GM23338 (cell line): Measurements from ENCODE around the gene ZNF200.

Experiments used
- CTCF ChIP-seq, 2 experiments: fragments of 200-600 bp in 1 of 2; sonication (generic) in 1 of 2; conservative IDR thresholded peaks; 2 replicates each; pipeline versions ENCODE4 v1.5.1 to v1.6.1; 2016 to 2017; ENCODE audit warnings: antibody characterized with exemption in 2 of 2, low read depth in 2 of 2, mild to moderate bottlenecking in 2 of 2, moderate library complexity in 1 of 2
- EZH2 ChIP-seq: fragments of 200-600 bp; sonication (generic); IDR thresholded peaks from one replicate; pipeline ENCODE4 v1.8.0; 2017; ENCODE audit warnings: antibody characterized with exemption, mild to moderate bottlenecking, low read depth; ENCODE audit not compliant: unreplicated experiment
- STAT1 ChIP-seq: IDR thresholded peaks from one replicate; pipeline ENCODE4 v1.6.1; 2016; ENCODE audit warnings: antibody characterized with exemption; ENCODE audit not compliant: unreplicated experiment

DNA sequence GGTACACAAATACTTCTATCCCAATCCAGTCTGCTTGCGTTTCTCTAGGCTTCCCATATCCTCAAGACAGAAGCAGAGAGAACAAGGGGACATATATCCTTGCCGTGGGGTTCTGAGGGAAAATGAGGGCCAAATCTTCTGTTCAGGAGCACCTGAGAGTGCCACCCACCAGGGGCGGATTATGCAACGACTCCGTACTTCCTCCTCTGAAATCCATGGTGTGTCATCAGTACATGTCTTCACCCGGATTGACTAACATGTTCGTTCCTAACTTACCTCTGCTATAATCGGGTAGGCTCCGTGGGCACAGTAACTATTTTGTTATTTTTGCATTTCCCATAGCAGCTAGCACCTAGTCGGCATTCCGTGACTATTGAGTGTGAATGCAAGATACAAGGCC is 7.8 kb upstream of the ZNF200 start:
- TF ChIP-seq EZH2 (no peak), CTCF (conservative IDR thresholded peaks at IDR 0.05; ENCODE audit: low read depth in 2 of 2) (no peak), STAT1 (no peak)
